ENCODE results near the gene TMEM132E. TPM values are rescaled to one million over a fixed set of nuclear protein-coding genes. Genes with fewer than 3 reads are reported as not detected.

The TMEM132E gene
- total RNA-seq, 2 donors from 2014 or later = 0.15 TPM; not detected in 1

GRCh38 chr17:34615326-34615725, 35.9 kb downstream of the TMEM132E start:
- H3K4me3 ChIP-seq (ENCODE audit: low read length) = no peak overlapping the region
- no peaks in the 10 kb centered on the region for H3K36me3 ChIP-seq (ENCODE audit: control insufficient read depth, insufficient read depth, low read length)
- WGBS, 2 experiments (ENCODE audit: insufficient coverage in 1 of 2, insufficient read length in 1 of 2) = 63 to 73% methylated on average over 1 to 3 of the region's 3 CpGs
- no peak overlapping the region for H3K27ac ChIP-seq (ENCODE audit: low read depth, low read length)
- Mint-ChIP-seq H3K27ac (peak overlapping the region; percentile 21), H3K4me1 (peaks cover 47% of the 10 kb centered on the region), H3K27me3 (ENCODE audit: insufficient read depth) (peaks cover 8% of the 10 kb centered on the region), H3K36me3 (ENCODE audit: low read depth) (no peaks in the 10 kb centered on the region), H3K4me3 (no peak overlapping the region), H3K9me3 (no peaks in the 10 kb centered on the region)
- H3K27me3 ChIP-seq (ENCODE audit: control insufficient read depth, insufficient read depth, low read length, poor library complexity, severe bottlenecking) = no peaks in the 10 kb centered on the region
- TF ChIP-seq CTCF (conservative IDR thresholded peaks at IDR 0.05) = no peak
- peak; percentile 63 for DNase-seq
- H3K9me3 ChIP-seq (ENCODE audit: control insufficient read depth, low read length) = no peaks in the 10 kb centered on the region
- H3K9ac ChIP-seq (ENCODE audit: extremely low read depth, low read length, poor library complexity, severe bottlenecking) = no peak overlapping the region
- peaks cover 17% of the 10 kb centered on the region for H3K4me1 ChIP-seq (ENCODE audit: control insufficient read depth, insufficient read depth, low read length)

GRCh38 chr17:34616148-34616547, 36.8 kb downstream of the TMEM132E start:
- H3K4me3 Mint-ChIP-seq = no peak overlapping the region

GRCh38 chr17:34617398-34617797, 38.0 kb downstream of the TMEM132E start:
- Histone ChIP-seq H3K9me3 (ENCODE audit: control insufficient read depth, low read length) (no peaks in the 10 kb centered on the region), H3K4me3 (ENCODE audit: low read length) (no peak overlapping the region), H3K4me1 (ENCODE audit: control insufficient read depth, insufficient read depth, low read length) (peaks cover 17% of the 10 kb centered on the region), H3K27ac (ENCODE audit: low read depth, low read length) (no peak overlapping the region), H3K27me3 (ENCODE audit: control insufficient read depth, insufficient read depth, low read length, poor library complexity, severe bottlenecking) (no peaks in the 10 kb centered on the region), H3K36me3 (ENCODE audit: control insufficient read depth, insufficient read depth, low read length) (no peaks in the 10 kb centered on the region), H3K9ac (ENCODE audit: extremely low read depth, low read length, poor library complexity, severe bottlenecking) (no peak overlapping the region)
- H3K4me1 Mint-ChIP-seq = peaks cover 43% of the 10 kb centered on the region
- no peaks in the 10 kb centered on the region for H3K36me3 Mint-ChIP-seq (ENCODE audit: low read depth)
- no peak for DNase-seq
- no peaks in the 10 kb centered on the region for H3K9me3 Mint-ChIP-seq
- no peak overlapping the region for H3K27ac Mint-ChIP-seq
- TF ChIP-seq CTCF (conservative IDR thresholded peaks at IDR 0.05) = no peak
- H3K27me3 Mint-ChIP-seq (ENCODE audit: insufficient read depth) = peaks cover 13% of the 10 kb centered on the region
- H3K4me3 Mint-ChIP-seq = no peak overlapping the region
- 75% methylated on average over 1 to 4 of the region's 4 CpGs for WGBS, 2 experiments (ENCODE audit: insufficient coverage in 1 of 2, insufficient read length in 1 of 2)

More at GRCh38 chr17:34616148-34616547, 36.8 kb downstream of the TMEM132E start:
- Mint-ChIP-seq H3K36me3 (ENCODE audit: low read depth) (no peaks in the 10 kb centered on the region), H3K27me3 (ENCODE audit: insufficient read depth) (peaks cover 8% of the 10 kb centered on the region), H3K9me3 (no peaks in the 10 kb centered on the region), H3K4me1 (peaks cover 44% of the 10 kb centered on the region), H3K27ac (peak overlapping the region; percentile 21)
- H3K4me1 ChIP-seq (ENCODE audit: control insufficient read depth, insufficient read depth, low read length) = peaks cover 17% of the 10 kb centered on the region
- no peaks in the 10 kb centered on the region for H3K9me3 ChIP-seq (ENCODE audit: control insufficient read depth, low read length)
- no peak overlapping the region for H3K27ac ChIP-seq (ENCODE audit: low read depth, low read length)
- WGBS, 2 experiments (ENCODE audit: insufficient coverage in 1 of 2, insufficient read length in 1 of 2) = 0 to 41% methylated on average over 1 to 3 of the region's 3 CpGs
- no peak overlapping the region for H3K9ac ChIP-seq (ENCODE audit: extremely low read depth, low read length, poor library complexity, severe bottlenecking)
- no peak for TF ChIP-seq CTCF (conservative IDR thresholded peaks at IDR 0.05)
- peak; percentile 86 for DNase-seq
- H3K4me3 ChIP-seq (ENCODE audit: low read length) = no peak overlapping the region
- H3K36me3 ChIP-seq (ENCODE audit: control insufficient read depth, insufficient read depth, low read length) = no peaks in the 10 kb centered on the region
- no peaks in the 10 kb centered on the region for H3K27me3 ChIP-seq (ENCODE audit: control insufficient read depth, insufficient read depth, low read length, poor library complexity, severe bottlenecking)
